Esophagus squamous epithelium (tissue), 4 donors: ENCODE measurements around the gene TMEM120B.

Experiments
- CTCF ChIP-seq, 6 experiments: fragments of 450-650 bp in 4 of 6; fragments of 200-600 bp in 2 of 6; sonication (generic) in 2 of 6; IDR thresholded peaks; one replicate each; pipeline ENCODE4 v1.5.1; 2016 to 2019; ENCODE audit warnings: antibody characterized with exemption in 6 of 6, mild to moderate bottlenecking in 4 of 6, moderate library complexity in 4 of 6
- POLR2A ChIP-seq, 4 donors: fragments of 450-650 bp; IDR thresholded peaks; one replicate each; pipeline ENCODE4 v1.6.1; 2017; ENCODE audit warnings: antibody characterized with exemption in 4 of 4, mild to moderate bottlenecking in 4 of 4, moderate library complexity in 3 of 4

GRCh38 chr12:121775501-121775900, 62.9 kb downstream of the TMEM120B start:
- TF ChIP-seq CTCF (IDR thresholded peaks at IDR 0.05) (no peak), POLR2A (IDR thresholded peaks at IDR 0.05) (no peak)
